ENCODE results near the gene DNAJA3. TPM values are rescaled to one million over a fixed set of nuclear protein-coding genes. Genes with fewer than 3 reads are reported as not detected.

The DNAJA3 gene
- total RNA-seq, 1 donor from 2014 or later = 27.3 TPM

DNA sequence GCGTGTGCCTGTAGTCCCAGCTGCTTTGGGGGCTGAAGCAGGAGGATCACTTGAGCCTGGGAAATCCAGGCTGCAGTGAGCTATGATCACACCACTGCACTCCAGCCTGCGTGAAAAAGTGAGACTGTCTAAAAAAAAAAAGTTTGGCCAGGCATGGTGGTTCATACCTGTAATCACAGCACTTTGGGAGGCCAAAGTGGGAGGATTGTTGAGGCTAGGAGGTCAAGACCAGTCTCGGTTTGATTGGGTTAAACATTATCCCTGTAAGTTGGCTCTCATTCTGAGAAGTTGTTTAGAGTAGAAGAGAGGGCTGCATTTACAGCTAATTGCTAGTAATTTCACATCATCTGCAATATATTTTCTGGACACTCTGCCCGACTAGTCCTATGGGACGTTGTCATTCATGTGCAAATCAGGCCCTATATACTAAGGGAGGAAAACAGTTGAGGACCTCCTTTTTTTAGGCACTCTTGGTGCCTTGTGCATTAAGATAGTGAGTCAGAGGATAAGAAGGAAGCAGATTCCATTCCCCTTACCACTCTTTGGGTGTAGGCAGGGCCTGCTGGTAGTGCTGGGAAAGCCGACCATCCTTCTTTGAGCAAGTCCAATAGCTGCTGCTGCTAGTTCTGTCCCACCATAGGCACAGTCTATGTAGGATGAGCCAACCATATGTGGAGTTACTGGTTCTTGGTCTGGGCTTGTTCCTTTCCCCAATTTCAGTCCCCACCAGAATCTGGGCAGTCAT lies 69.2 kb downstream of the DNAJA3 start:
- H3K4me3 ChIP-seq = no peak overlapping the region
- no peak overlapping the region for H2AFZ ChIP-seq (replicated peaks)
- H3K27me3 Mint-ChIP-seq (ENCODE audit: insufficient read depth, low read depth) = peaks cover 2% of the 10 kb centered on the region
- no peaks in the 10 kb centered on the region for H4K20me1 ChIP-seq (ENCODE audit: low read depth)
- H3K9me3 ChIP-seq (ENCODE audit: low read depth) = no peaks in the 10 kb centered on the region
- no peaks in the 10 kb centered on the region for H3K36me3 ChIP-seq
- peaks cover 12% of the 10 kb centered on the region for H3K4me1 Mint-ChIP-seq
- no peak overlapping the region for H3K9ac ChIP-seq
- no peaks in the 10 kb centered on the region for H3K36me3 Mint-ChIP-seq
- H3K27ac ChIP-seq = no peak overlapping the region
- no peaks in the 10 kb centered on the region for H3F3A ChIP-seq (ENCODE audit: low read depth)
- H3K27ac Mint-ChIP-seq = no peak overlapping the region
- no peaks in the 10 kb centered on the region for H3K27me3 ChIP-seq
- H3K4me1 ChIP-seq = no peaks in the 10 kb centered on the region
- H3K79me2 ChIP-seq (ENCODE audit: low read depth) = no peaks in the 10 kb centered on the region
- no peak overlapping the region for H3K4me3 Mint-ChIP-seq
- no peaks in the 10 kb centered on the region for H3K9me3 Mint-ChIP-seq
- no peak for DNase-seq (ENCODE audit: low spot score)
- H3K4me2 ChIP-seq = no peak overlapping the region
- no peak for TF ChIP-seq EZH2phosphoT487 (IDR thresholded peaks at IDR 0.05)
- no peak for TF ChIP-seq EZH2 (IDR thresholded peaks at IDR 0.05)
- TF ChIP-seq, protein P1, sequence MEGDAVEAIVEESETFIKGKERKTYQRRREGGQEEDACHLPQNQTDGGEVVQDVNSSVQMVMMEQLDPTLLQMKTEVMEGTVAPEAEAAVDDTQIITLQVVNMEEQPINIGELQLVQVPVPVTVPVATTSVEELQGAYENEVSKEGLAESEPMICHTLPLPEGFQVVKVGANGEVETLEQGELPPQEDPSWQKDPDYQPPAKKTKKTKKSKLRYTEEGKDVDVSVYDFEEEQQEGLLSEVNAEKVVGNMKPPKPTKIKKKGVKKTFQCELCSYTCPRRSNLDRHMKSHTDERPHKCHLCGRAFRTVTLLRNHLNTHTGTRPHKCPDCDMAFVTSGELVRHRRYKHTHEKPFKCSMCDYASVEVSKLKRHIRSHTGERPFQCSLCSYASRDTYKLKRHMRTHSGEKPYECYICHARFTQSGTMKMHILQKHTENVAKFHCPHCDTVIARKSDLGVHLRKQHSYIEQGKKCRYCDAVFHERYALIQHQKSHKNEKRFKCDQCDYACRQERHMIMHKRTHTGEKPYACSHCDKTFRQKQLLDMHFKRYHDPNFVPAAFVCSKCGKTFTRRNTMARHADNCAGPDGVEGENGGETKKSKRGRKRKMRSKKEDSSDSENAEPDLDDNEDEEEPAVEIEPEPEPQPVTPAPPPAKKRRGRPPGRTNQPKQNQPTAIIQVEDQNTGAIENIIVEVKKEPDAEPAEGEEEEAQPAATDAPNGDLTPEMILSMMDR (IDR thresholded peaks at IDR 0.05) = no peak

DNA sequence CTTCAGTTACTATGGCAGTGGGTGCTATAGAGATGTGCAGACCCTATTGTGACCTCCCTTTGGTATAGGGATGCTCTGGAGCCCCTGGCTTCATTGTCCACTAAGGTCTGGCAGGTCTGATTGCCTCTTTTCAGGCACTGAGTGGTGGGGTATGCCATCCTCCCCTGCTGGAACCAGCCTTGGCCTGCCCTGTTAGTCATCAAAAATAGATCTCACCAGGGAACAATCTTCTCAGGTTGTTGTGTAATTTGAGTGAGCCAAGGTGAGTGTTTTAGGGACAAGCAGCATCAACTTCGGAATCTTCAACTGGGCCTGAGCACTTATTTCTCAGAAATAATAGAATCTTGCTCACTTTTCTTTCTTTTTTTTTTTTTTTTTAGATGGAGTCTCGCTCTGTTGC lies 70.1 kb downstream of the DNAJA3 start:
- Histone ChIP-seq H2AFZ (replicated peaks) (no peak overlapping the region), H3K27ac (no peak overlapping the region), H3K9me3 (ENCODE audit: low read depth) (no peaks in the 10 kb centered on the region), H3K27me3 (no peaks in the 10 kb centered on the region), H3K79me2 (ENCODE audit: low read depth) (no peaks in the 10 kb centered on the region), H3F3A (ENCODE audit: low read depth) (no peaks in the 10 kb centered on the region), H3K4me2 (no peak overlapping the region), H3K9ac (no peak overlapping the region), H4K20me1 (ENCODE audit: low read depth) (no peaks in the 10 kb centered on the region), H3K4me1 (peaks cover 7% of the 10 kb centered on the region), H3K36me3 (no peaks in the 10 kb centered on the region), H3K4me3 (no peak overlapping the region)
- Mint-ChIP-seq H3K9me3 (no peaks in the 10 kb centered on the region), H3K36me3 (no peaks in the 10 kb centered on the region), H3K4me3 (no peak overlapping the region), H3K27me3 (ENCODE audit: insufficient read depth, low read depth) (peaks cover 2% of the 10 kb centered on the region), H3K27ac (no peak overlapping the region), H3K4me1 (peaks cover 18% of the 10 kb centered on the region)
- TF ChIP-seq, protein P1 (IDR thresholded peaks at IDR 0.05) = no peak
- no peak for TF ChIP-seq EZH2phosphoT487 (IDR thresholded peaks at IDR 0.05)
- TF ChIP-seq EZH2 (IDR thresholded peaks at IDR 0.05) = no peak
- no peak for DNase-seq (ENCODE audit: low spot score)

- H3F3A ChIP-seq (ENCODE audit: low read depth) = no peaks in the 10 kb centered on the region
- H3K79me2 ChIP-seq (ENCODE audit: low read depth) = no peaks in the 10 kb centered on the region
- Mint-ChIP-seq H3K9me3 (no peaks in the 10 kb centered on the region), H3K36me3 (no peaks in the 10 kb centered on the region), H3K27me3 (ENCODE audit: insufficient read depth, low read depth) (peaks cover 2% of the 10 kb centered on the region), H3K27ac (no peak overlapping the region), H3K4me1 (peaks cover 20% of the 10 kb centered on the region), H3K4me3 (no peak overlapping the region)
- TF ChIP-seq, protein P1 (IDR thresholded peaks at IDR 0.05) = no peak
- TF ChIP-seq EZH2 (IDR thresholded peaks at IDR 0.05) (no peak), EZH2phosphoT487 (IDR thresholded peaks at IDR 0.05) (no peak)
- H3K4me3 ChIP-seq = no peak overlapping the region
- peaks cover 12% of the 10 kb centered on the region for H3K4me1 ChIP-seq
- H3K9me3 ChIP-seq (ENCODE audit: low read depth) = no peaks in the 10 kb centered on the region
- H3K9ac ChIP-seq = no peak overlapping the region
- H3K27me3 ChIP-seq = no peaks in the 10 kb centered on the region
- H2AFZ ChIP-seq (replicated peaks) = no peak overlapping the region
- no peak overlapping the region for H3K4me2 ChIP-seq
- no peak overlapping the region for H3K27ac ChIP-seq
- no peak for DNase-seq (ENCODE audit: low spot score)
- H4K20me1 ChIP-seq (ENCODE audit: low read depth) = no peaks in the 10 kb centered on the region
- H3K36me3 ChIP-seq = no peaks in the 10 kb centered on the region
Measured at GRCh38 chr16:4496305-4496704, 70.6 kb downstream of the DNAJA3 start.
